GM12878 (cell line): ENCODE results near the gene TUBAL3.

Experiments used
- EGR1 ChIP-seq, 2 experiments: IDR thresholded peaks; 1 replicate in 1 of 2; 2 replicates in 1 of 2; pipeline ENCODE4 v1.6.1; 2011 to 2012; ENCODE audit warnings: low read depth in 2 of 2, low read length in 2 of 2, borderline replicate concordance in 1 of 2, mild to moderate bottlenecking in 1 of 2, moderate library complexity in 1 of 2
- NBN ChIP-seq: fragments of 450-650 bp; IDR thresholded peaks from 2 replicates; pipeline ENCODE4 v1.6.1; 2016
- POLR2A ChIP-seq: IDR thresholded peaks from 2 replicates; pipeline ENCODE4 v1.6.1; 2011; ENCODE audit warnings: low read depth, mild to moderate bottlenecking, low read length

DNA sequence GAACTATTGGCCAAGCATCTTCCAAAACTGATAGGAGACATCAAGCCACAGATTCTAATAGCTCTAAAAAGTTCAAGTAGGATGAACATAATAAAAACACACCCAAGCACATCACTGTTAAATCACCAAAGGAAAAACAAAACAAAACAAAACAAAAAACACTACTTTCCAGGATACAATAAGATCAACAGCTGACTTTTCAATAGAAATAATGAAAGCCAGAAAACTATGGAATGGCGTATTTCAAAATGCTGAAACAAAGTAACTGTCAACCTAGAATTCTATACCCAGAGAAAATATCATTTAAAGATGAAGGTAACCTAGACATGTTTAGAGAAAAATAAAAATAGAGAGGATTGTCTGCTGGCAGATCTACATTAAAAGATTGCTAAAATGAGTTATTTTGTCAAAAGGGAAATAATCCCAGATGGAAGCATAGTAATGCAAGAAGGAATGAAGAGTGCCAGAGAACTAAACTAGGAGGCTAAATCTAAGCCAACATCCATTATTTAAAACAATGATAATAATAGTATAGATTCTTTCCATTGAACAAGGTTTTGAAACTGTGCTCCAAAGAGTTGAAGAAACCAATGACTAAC lies 13.9 kb downstream of the TUBAL3 start:
- TF ChIP-seq NBN (no peak), EGR1 (IDR thresholded peaks at IDR 0.05; ENCODE audit: borderline replicate concordance in 1 of 2, low read depth in 2 of 2, low read length in 2 of 2) (no peak), POLR2A (no peak)
